Raji (cell line): Measurements from ENCODE around the gene AMHR2.

ENCODE experiments used
- POLR2A ChIP-seq: IDR thresholded peaks from 2 replicates; pipeline ENCODE4 v1.6.1; 2011; ENCODE audit warnings: low read depth, low read length, control low read depth; ENCODE audit not compliant: insufficient read depth

The AMHR2 gene

DNA sequence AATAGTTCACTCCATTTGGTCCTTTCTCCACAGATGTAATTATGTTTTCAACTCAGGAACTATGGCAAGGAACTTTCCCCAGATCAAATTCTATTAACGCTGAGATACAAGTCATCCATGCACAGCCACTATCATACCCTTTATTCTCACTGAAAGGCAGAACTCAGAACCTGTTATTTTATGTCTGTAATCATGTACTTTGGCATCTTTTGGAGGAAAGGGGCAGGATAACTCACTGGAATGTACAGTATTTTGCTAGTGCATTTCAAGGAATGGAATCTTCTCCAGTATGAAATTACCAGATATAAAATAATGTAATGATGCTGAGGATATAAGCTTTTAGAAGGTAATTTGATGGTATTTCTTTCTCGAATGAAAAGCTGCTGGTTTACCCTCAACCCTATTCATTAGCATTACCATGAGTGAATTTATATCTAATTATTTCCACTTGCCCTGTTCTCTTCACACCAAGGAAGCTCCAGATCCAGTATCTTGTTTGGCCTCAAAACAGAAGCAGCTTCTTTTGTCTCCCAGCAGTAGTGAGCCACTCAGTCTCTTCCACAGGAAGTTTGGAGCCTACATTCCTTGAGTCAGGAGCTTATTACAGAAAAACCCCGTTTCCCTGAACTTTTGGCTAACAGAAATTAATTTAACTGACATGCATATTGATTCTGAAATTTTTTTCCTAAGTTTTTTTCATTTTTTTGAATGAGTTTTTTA is 10.0 kb upstream of the AMHR2 start:
- no peak for TF ChIP-seq POLR2A

DNA sequence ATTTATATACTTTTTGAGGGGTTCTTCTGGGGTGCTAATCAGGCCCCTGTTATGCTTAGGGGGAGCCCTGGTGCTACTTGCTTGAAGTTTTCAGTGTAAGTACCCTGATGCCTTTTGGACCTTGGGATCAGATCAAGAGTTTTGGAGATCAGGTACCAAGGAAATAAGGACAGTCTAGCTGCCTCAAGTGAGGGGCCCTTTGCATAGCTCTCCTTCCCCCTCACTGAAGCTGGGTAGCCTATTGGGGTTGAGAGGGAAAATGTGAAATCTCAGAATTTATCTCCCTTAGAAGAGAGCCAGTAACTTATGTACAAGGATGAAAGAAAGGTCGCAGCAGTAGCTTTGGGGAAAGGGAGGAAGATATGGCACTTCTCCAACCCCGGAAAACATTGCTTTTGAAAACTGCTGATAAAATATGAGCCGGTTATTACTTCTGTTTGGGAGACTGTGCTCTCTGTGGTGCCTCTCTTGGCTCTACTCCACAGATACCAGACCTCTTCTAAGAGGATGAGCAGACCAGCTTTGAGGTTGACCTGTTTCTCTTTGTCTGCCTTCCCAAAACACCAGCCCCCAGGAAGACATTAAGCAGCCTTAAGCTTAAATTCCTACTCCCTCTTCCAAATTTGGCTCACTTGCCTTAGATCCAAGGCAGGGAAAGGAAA is 8.8 kb upstream of the AMHR2 start:
- TF ChIP-seq POLR2A: no peak

DNA sequence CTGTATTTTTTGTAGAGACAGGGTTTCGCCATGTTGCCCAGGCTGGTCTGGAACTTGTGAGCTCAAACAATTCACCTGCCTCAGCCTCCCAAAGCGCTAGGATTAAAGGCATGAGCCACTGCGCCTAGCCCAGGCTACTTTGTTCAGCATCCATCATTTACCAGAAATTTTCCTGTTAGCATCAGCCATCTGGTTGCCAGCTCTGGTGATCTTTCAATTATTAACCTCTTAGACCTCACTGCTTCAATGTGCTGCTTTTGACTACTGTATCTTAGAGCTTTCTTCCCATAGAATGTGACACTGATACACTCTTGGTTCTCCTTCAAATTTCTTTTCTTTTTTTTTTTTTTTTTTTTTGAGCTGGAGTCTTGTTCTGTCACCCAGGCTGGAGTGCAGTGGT is 5.4 kb upstream of the AMHR2 start:
- TF ChIP-seq POLR2A: no peak

DNA sequence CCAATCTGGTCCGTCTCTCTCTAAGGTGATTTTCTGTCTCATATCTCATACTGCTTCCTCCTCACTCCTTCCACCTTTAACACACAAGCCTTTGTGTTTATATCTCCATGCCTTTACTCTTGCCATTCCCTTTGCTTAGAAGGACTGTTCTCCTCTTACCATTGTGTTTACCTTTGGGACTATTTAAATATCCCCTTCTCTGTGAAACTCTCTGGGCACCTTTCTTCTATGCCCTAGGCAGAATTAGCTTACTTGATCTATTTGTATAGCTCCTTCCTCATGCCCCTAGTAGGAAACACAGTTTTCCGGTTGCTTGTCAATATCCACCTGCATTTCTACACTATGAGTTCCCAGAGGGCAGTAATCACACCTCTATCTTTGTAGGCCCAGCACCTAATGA is 3.9 kb upstream of the AMHR2 start:
- TF ChIP-seq POLR2A: no peak

DNA sequence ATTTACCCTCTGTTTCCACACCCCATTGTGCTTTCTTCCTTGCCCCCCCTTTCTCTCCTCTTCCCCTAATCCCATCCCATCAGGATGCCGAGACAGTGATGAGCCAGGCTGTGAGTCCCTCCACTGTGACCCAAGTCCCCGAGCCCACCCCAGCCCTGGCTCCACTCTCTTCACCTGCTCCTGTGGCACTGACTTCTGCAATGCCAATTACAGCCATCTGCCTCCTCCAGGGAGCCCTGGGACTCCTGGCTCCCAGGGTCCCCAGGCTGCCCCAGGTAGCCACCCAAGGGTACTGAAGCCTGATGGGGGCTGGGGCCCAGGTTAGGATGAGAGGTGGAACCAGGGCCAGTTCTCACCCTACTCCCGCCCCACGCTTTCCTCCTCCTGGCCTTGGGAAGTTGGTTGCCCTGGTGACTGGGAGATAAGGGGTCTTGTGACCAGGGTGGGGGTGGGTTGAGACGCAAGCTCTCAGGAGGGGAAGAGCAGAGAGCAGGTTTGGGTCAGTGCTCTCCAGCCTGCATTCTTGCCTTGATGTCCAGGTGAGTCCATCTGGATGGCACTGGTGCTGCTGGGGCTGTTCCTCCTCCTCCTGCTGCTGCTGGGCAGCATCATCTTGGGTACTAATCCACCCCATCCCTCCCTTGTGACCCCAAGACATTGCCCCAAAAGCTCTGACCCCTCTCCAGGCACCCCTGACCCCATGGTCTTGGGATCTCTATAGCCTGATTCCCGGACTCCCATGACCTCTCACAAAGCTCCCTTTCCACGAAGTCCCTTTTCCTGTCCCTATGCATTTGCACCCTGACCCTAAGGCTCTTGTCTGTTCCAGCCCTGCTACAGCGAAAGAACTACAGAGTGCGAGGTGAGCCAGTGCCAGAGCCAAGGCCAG is 1.2 kb downstream of the AMHR2 start:
- TF ChIP-seq POLR2A: no peak

DNA sequence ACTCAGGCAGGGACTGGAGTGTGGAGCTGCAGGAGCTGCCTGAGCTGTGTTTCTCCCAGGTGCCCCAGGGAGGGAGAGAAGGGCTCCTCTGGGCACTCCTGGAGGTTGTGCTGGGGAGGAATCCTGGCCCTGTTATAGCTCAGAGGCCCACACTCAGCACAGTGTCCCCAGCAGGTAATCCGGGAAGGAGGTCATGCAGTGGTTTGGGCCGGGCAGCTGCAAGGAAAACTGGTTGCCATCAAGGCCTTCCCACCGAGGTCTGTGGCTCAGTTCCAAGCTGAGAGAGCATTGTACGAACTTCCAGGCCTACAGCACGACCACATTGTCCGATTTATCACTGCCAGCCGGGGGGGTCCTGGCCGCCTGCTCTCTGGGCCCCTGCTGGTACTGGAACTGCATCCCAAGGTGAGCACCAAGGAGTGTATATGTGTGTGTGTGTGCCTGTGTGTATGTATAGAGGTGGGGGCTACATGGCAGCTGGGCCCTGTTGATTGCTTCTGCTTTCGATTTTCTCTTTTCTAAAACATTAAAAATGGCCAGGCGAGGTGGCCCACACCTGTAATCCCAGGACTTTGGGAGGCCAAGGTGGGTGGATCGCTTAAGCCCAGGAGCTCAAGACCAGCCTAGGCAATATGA is 2.0 kb downstream of the AMHR2 start:
- TF ChIP-seq POLR2A: no peak

DNA sequence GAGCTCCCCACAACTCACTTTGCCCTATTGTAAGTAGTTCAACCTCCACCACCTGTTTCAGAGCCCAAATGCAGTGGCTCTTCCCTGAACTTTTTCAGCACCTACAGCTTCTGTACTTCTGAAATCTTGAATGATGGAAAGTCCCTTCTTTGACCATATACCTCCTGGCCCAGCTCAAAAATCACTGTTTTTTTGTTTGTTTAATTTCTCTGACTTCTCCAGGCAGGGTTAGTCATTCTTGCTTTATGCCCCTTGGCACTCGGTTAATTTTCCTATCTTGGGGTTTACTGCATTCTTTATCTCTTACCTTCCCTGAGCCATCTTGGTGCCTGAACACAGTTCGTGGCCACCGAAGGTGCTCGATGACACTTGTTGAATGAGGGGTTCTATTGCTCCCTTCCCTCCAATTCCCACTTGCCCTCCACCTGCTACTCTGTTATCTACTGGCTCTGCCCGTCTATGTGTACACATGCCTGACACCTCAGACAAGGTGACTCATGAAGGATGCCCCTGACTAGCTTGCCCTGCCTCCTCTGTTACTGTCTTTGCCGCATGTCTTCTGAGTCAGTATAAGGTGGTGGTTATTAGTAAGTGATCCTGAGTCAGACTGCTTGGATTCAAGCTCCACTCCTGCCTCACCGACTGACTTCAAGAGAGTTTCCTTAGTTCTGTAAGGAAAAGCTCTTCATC is 4.4 kb downstream of the AMHR2 start:
- TF ChIP-seq POLR2A: no peak

DNA sequence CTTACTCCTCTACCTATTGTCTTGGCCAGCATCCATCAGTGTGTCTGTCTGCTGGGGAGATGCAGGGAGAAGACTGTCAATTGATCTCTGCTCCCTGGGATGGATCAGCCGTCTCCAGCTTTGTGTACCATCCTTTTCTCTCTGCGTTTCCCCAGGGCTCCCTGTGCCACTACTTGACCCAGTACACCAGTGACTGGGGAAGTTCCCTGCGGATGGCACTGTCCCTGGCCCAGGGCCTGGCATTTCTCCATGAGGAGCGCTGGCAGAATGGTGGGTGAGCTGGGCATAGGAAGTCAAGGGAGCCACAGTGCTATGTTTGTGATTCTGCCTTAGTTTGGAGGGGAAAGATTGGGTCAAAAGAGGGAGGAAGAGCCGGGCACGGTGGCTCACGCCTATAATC is 5.1 kb downstream of the AMHR2 start:
- TF ChIP-seq POLR2A: no peak

DNA sequence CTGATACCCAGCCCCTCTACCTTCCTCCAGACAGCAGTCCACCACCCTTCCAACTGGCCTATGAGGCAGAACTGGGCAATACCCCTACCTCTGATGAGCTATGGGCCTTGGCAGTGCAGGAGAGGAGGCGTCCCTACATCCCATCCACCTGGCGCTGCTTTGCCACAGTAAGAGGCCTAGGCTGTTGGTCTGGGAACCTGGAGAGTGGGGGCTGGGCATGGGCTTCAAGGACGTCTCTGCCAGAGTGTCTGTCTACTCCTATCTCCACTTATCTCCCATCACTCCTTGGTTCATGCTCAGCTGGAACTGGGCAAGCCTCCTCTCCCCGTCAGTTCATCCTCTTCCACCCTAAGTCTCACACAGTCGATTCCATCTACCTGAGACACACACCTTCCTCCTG is 6.5 kb downstream of the AMHR2 start:
- no peak for TF ChIP-seq POLR2A

DNA sequence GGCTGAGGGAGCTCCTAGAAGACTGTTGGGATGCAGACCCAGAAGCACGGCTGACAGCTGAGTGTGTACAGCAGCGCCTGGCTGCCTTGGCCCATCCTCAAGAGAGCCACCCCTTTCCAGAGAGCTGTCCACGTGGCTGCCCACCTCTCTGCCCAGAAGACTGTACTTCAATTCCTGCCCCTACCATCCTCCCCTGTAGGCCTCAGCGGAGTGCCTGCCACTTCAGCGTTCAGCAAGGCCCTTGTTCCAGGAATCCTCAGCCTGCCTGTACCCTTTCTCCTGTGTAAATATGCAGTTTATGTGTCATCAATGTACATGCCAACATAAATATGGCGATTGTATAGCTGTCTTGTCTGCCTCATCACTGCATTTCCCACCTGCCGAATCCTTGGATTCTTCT is 7.5 kb downstream of the AMHR2 start:
- TF ChIP-seq POLR2A: no peak

DNA sequence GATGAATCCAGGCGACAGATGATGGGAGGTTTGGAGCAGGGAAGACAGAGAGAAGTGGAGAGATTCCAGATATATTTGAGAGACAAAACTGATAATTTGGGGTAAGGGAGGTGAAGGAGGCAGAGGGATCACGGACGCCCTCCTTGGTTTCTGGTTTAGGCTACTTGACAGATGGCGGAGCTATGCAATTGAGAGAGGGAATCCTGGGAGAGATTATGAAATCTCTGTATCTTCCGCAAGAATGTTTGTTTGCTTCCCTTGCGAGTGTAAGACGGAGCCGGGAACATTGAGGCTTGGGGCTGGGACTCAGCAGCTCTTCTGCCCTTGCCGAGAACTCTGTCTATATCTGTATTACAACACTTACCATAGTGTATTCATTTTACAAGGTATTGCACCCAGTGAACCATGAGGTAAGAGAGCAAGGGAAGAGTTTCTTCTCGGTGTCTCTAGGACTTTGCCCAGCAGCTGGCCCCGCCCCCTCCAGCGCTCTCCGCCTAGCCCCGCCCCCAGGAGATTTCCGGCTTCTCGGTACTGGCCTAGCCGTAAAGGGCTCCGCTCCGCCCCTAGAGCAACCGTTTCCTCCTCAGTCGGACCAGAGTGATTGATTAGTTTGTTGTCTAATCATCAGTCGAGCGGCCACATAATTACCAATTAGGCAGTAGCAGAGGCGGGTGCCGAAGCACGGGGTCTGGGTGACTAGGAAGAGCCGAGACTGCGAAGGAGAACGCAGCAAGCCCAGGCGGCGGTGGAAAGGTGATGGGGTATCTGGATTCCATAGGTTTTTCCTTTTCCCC is 17.6 kb downstream of the AMHR2 start, which contains the start of gene PRR13:
Gene PRR13, plus strand, starts transcription at position 695 of the 794 bp plus-strand sequence. CDS start 981 bp downstream, outside the sequence.
- peak; percentile 97 for TF ChIP-seq POLR2A

DNA sequence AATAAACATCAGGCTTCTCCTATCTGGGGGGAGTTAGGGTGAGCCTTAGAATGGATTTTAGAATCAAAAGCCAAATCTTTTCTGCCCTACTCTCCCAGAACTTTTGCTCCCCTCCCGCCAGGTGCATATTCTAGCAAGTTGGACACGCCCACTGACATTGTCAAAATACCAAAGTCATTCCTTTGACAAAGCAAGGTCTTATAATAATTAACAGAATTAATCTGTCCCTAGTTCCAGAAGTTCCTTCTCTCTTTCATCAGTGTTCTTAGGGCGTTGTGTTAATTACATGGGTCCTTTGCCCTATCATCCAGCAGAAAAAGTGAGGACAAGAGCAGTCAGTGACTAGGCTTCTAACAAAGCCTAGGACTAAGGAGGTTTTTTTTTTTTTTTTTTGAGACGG is 20.3 kb downstream of the AMHR2 start:
- no peak for TF ChIP-seq POLR2A

DNA sequence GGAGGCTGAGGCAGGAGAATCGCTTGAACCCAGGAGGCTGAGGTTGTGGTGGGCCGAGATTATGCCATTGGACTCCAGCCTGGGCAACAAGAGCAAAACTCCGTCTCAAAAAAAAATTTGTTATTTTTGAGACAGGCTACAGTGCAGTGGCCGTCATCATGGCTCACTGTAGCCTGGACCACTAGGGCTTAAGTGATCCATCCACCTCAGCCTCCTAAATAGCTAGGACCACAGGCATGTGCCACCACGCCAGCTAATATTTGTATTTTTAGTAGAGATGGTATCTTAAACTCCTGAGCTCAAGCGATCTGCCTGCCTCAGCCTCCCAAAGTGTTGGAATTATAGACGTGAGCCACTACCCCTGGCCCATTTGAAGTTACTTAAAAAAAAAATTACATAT is 27.3 kb downstream of the AMHR2 start:
- no peak for TF ChIP-seq POLR2A

DNA sequence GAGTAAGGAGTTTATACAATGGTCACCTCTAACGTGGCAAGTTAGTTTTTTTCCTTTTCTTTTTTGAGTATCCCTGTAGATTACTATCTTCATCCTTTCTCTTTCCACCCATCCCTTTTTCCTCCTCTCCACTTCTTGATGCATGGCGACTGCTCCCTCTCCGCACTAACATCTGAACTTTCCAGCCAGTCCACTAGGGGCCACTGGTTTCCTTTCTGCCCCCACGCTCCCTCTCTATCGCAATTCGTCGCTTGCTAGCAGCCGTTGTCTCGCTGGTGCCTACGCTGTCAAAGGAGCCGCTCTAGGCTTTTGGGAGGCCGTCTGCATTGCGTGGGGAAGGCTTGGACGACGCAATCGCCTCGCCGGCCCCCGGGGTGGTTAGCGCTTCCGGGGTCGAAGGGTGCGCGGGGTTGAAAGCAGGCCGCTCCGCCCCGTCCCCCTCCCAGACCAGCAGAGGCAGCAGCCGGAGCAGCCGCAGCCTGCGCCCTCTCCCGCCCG is 28.1 kb downstream of the AMHR2 start, which contains the start of gene PCBP2:
Gene PCBP2, plus strand, starts transcription at position 442 of the 498 bp plus-strand sequence. CDS start 2,699 bp downstream, outside the sequence.
- peak; percentile 76 for TF ChIP-seq POLR2A
